ENCODE data around the gene TBCK. TPM values are rescaled to one million over a fixed set of nuclear protein-coding genes. Genes with fewer than 3 reads are reported as not detected.
A peak's percentile ranks its signal among the peaks of the same experiment; 100 is the strongest.

Gene TBCK
- total and polyA plus RNA-seq, 2 of the 13 experiments (the other 11 are each of a cell fraction or from before 2014, with no cell fraction given): 51.0 to 62.4 TPM

DNA sequence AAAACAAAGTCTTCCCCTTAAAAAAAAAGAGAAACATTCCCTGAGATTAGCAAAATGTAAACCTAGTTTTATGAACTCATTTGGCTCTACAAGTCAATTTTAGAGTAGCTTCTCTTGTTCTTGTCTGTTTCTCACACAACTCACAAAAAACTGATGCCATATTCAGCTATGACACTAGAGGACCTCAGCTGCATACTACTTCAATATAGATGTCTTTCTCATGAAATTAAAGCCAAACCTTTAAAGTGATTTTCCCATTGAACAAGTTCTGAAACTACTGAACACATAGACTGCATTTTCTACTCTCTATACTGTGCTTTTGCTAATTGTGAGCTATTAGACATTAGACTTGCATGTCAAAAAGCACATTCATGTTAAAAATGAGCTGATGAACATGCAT lies 49.8 kb downstream of the TBCK start (continued):
- TF ChIP-seq, protein P1, sequence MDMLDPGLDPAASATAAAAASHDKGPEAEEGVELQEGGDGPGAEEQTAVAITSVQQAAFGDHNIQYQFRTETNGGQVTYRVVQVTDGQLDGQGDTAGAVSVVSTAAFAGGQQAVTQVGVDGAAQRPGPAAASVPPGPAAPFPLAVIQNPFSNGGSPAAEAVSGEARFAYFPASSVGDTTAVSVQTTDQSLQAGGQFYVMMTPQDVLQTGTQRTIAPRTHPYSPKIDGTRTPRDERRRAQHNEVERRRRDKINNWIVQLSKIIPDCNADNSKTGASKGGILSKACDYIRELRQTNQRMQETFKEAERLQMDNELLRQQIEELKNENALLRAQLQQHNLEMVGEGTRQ (IDR thresholded peaks at IDR 0.05; ENCODE audit: low read depth, low read length): no peak
- TF ChIP-seq, protein P1 (CRISPR knock-in tag; IDR thresholded peaks at IDR 0.05; ENCODE audit: borderline replicate concordance): no peak
- TF ChIP-seq SAP130 (CRISPR knock-in tag; IDR thresholded peaks at IDR 0.05; ENCODE audit: low read depth): no peak
- TF ChIP-seq ZNF674 (CRISPR knock-in tag; IDR thresholded peaks at IDR 0.05; ENCODE audit: low read depth): no peak
- TF ChIP-seq SMAD3 (CRISPR knock-in tag; IDR thresholded peaks at IDR 0.05): peak; percentile 53; the same call in 1 of the 2 replicates
- no peak for TF ChIP-seq CHCHD3 (CRISPR knock-in tag; IDR thresholded peaks at IDR 0.05)
- TF ChIP-seq, protein P2, sequence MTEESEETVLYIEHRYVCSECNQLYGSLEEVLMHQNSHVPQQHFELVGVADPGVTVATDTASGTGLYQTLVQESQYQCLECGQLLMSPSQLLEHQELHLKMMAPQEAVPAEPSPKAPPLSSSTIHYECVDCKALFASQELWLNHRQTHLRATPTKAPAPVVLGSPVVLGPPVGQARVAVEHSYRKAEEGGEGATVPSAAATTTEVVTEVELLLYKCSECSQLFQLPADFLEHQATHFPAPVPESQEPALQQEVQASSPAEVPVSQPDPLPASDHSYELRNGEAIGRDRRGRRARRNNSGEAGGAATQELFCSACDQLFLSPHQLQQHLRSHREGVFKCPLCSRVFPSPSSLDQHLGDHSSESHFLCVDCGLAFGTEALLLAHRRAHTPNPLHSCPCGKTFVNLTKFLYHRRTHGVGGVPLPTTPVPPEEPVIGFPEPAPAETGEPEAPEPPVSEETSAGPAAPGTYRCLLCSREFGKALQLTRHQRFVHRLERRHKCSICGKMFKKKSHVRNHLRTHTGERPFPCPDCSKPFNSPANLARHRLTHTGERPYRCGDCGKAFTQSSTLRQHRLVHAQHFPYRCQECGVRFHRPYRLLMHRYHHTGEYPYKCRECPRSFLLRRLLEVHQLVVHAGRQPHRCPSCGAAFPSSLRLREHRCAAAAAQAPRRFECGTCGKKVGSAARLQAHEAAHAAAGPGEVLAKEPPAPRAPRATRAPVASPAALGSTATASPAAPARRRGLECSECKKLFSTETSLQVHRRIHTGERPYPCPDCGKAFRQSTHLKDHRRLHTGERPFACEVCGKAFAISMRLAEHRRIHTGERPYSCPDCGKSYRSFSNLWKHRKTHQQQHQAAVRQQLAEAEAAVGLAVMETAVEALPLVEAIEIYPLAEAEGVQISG (CRISPR knock-in tag; IDR thresholded peaks at IDR 0.05): no peak
- TF ChIP-seq KAT7 (CRISPR knock-in tag; IDR thresholded peaks at IDR 0.05; ENCODE audit: borderline replicate concordance): peak; percentile 68; the same call in 1 of the 2 replicates
- 0 out of 2 replicates have a peak, but pooled peaks have one; percentile 19 for TF ChIP-seq IRF2 (CRISPR knock-in tag; IDR thresholded peaks at IDR 0.05)
- TF ChIP-seq ZFP82 (CRISPR knock-in tag; IDR thresholded peaks at IDR 0.05; ENCODE audit: borderline replicate concordance): no peak
- 0 out of 2 replicates have a peak, but pooled peaks have one; percentile 31 for TF ChIP-seq KDM3A (CRISPR knock-in tag; IDR thresholded peaks at IDR 0.05; ENCODE audit: low read depth)
- no peak for TF ChIP-seq BRCA1 (CRISPR knock-in tag; IDR thresholded peaks at IDR 0.05)
- TF ChIP-seq, protein P3, sequence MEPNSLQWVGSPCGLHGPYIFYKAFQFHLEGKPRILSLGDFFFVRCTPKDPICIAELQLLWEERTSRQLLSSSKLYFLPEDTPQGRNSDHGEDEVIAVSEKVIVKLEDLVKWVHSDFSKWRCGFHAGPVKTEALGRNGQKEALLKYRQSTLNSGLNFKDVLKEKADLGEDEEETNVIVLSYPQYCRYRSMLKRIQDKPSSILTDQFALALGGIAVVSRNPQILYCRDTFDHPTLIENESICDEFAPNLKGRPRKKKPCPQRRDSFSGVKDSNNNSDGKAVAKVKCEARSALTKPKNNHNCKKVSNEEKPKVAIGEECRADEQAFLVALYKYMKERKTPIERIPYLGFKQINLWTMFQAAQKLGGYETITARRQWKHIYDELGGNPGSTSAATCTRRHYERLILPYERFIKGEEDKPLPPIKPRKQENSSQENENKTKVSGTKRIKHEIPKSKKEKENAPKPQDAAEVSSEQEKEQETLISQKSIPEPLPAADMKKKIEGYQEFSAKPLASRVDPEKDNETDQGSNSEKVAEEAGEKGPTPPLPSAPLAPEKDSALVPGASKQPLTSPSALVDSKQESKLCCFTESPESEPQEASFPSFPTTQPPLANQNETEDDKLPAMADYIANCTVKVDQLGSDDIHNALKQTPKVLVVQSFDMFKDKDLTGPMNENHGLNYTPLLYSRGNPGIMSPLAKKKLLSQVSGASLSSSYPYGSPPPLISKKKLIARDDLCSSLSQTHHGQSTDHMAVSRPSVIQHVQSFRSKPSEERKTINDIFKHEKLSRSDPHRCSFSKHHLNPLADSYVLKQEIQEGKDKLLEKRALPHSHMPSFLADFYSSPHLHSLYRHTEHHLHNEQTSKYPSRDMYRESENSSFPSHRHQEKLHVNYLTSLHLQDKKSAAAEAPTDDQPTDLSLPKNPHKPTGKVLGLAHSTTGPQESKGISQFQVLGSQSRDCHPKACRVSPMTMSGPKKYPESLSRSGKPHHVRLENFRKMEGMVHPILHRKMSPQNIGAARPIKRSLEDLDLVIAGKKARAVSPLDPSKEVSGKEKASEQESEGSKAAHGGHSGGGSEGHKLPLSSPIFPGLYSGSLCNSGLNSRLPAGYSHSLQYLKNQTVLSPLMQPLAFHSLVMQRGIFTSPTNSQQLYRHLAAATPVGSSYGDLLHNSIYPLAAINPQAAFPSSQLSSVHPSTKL (CRISPR knock-in tag; IDR thresholded peaks at IDR 0.05): peak; percentile 68
- TF ChIP-seq, protein P4, sequence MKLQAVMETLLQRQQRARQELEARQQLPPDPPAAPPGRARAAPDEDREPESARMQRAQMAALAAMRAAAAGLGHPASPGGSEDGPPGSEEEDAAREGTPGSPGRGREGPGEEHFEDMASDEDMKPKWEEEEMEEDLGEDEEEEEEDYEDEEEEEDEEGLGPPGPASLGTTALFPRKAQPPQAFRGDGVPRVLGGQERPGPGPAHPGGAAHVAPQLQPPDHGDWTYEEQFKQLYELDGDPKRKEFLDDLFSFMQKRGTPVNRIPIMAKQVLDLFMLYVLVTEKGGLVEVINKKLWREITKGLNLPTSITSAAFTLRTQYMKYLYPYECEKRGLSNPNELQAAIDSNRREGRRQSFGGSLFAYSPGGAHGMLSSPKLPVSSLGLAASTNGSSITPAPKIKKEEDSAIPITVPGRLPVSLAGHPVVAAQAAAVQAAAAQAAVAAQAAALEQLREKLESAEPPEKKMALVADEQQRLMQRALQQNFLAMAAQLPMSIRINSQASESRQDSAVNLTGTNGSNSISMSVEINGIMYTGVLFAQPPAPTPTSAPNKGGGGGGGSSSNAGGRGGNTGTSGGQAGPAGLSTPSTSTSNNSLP (IDR thresholded peaks at IDR 0.05; ENCODE audit: low read depth, low read length): peak; percentile 53; the same call in 1 of the 2 replicates
- TF ChIP-seq, protein P5, sequence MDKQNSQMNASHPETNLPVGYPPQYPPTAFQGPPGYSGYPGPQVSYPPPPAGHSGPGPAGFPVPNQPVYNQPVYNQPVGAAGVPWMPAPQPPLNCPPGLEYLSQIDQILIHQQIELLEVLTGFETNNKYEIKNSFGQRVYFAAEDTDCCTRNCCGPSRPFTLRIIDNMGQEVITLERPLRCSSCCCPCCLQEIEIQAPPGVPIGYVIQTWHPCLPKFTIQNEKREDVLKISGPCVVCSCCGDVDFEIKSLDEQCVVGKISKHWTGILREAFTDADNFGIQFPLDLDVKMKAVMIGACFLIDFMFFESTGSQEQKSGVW (CRISPR knock-in tag; IDR thresholded peaks at IDR 0.05; ENCODE audit: borderline replicate concordance): no peak
- no peak for TF ChIP-seq ZNF589 (CRISPR knock-in tag; conservative IDR thresholded peaks at IDR 0.05)
- TF ChIP-seq TSC22D2 (CRISPR knock-in tag; IDR thresholded peaks at IDR 0.05; ENCODE audit: borderline replicate concordance): no peak
